PC-3 (cell line): Measurements from ENCODE around the gene OLR1.

ENCODE experiments used
- EZH2phosphoT487 ChIP-seq: fragments of 300-600 bp; sonication (generic); IDR thresholded peaks from 2 replicates; pipeline ENCODE4 v1.6.1; 2018; ENCODE audit warnings: mild to moderate bottlenecking, antibody characterized with exemption, low read length, borderline replicate concordance
- TF ChIP-seq, protein P1 (sequence below): fragments of 300-600 bp; sonication (generic); conservative IDR thresholded peaks from 2 replicates; pipeline ENCODE4 v1.5.1; 2017; ENCODE audit warnings: antibody characterized with exemption, low read depth, mild to moderate bottlenecking, low read length

GRCh38 chr12:10175846-10176636 is 4.1 kb upstream of the OLR1 start:
- TF ChIP-seq, protein P1, sequence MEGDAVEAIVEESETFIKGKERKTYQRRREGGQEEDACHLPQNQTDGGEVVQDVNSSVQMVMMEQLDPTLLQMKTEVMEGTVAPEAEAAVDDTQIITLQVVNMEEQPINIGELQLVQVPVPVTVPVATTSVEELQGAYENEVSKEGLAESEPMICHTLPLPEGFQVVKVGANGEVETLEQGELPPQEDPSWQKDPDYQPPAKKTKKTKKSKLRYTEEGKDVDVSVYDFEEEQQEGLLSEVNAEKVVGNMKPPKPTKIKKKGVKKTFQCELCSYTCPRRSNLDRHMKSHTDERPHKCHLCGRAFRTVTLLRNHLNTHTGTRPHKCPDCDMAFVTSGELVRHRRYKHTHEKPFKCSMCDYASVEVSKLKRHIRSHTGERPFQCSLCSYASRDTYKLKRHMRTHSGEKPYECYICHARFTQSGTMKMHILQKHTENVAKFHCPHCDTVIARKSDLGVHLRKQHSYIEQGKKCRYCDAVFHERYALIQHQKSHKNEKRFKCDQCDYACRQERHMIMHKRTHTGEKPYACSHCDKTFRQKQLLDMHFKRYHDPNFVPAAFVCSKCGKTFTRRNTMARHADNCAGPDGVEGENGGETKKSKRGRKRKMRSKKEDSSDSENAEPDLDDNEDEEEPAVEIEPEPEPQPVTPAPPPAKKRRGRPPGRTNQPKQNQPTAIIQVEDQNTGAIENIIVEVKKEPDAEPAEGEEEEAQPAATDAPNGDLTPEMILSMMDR, result no peak
- no peak for TF ChIP-seq EZH2phosphoT487
